ENCODE data around the gene UBE2C. TPM values are rescaled to one million over a fixed set of nuclear protein-coding genes. Genes with fewer than 3 reads are reported as not detected.
"Not testable (repeated sequence)": the region's sequence is repeated elsewhere in the genome, so short reads cannot be mapped to it uniquely, and the experiment has no call there.

Gene UBE2C
- total and polyA plus RNA-seq, 2 donors from 2014 or later = 2.0 to 2.4 TPM

DNA sequence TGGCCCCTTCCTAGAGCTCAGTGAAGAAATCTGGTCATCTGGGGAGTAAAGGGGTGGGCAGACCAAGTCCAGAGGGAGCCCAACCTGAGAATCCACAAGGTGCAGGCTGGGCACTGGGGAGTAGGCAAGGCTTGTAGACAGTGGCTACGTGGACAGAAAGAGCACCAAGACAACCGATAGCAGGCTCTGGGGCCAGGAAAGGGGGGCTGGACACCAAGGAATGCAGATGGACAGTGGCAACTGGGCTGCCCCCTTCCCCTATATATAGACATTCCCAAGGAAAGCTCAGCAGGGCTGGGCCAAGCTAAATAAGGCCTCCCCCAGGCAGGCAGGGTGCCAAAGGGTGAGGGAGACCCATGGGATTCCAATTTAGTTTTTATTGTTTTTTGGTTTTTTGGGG lies 16.1 kb downstream of the UBE2C start:
- intact Hi-C loops (cut with DNase I) = loop anchor here (10.0 kb wide), 1 partner anchor 136 kb away; no protein-coding TSS in a partner anchor
- DNase-seq (peak in 3 of 5 donors; percentile 53 to 65 (median 60)), FAIRE-seq (no peak)
- no peaks in the 10 kb centered on the region for H3K36me3 ChIP-seq (ENCODE audit: control insufficient read depth in 2 of 3, insufficient read depth in 3 of 3, low read length in 3 of 3)
- H3K9me3 ChIP-seq (ENCODE audit: control insufficient read depth in 2 of 3, insufficient read depth in 1 of 3, low read length in 3 of 3) = no peaks in the 10 kb centered on the region
- no peak overlapping the region for H3K4me3 ChIP-seq (ENCODE audit: low read length in 3 of 3)
- TF ChIP-seq, protein P1, sequence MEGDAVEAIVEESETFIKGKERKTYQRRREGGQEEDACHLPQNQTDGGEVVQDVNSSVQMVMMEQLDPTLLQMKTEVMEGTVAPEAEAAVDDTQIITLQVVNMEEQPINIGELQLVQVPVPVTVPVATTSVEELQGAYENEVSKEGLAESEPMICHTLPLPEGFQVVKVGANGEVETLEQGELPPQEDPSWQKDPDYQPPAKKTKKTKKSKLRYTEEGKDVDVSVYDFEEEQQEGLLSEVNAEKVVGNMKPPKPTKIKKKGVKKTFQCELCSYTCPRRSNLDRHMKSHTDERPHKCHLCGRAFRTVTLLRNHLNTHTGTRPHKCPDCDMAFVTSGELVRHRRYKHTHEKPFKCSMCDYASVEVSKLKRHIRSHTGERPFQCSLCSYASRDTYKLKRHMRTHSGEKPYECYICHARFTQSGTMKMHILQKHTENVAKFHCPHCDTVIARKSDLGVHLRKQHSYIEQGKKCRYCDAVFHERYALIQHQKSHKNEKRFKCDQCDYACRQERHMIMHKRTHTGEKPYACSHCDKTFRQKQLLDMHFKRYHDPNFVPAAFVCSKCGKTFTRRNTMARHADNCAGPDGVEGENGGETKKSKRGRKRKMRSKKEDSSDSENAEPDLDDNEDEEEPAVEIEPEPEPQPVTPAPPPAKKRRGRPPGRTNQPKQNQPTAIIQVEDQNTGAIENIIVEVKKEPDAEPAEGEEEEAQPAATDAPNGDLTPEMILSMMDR (IDR thresholded peaks at IDR 0.05; ENCODE audit: borderline replicate concordance, extremely low read depth, insufficient read depth) = no peak
- H3K9ac ChIP-seq (ENCODE audit: low read length in 3 of 3) = no peak overlapping the region
- peaks cover 0 to 12% (median 4%) of the 10 kb centered on the region in 3 donors for H3K4me1 ChIP-seq (ENCODE audit: control insufficient read depth in 2 of 3, insufficient read depth in 2 of 3, low read depth in 1 of 3, low read length in 3 of 3)
- peaks cover 4% of the 10 kb centered on the region for H3K27me3 ChIP-seq (ENCODE audit: control insufficient read depth, insufficient read depth, low read length)
- H3K27ac ChIP-seq (ENCODE audit: low read depth in 2 of 2, low read length in 2 of 2) = no peak overlapping the region

DNA sequence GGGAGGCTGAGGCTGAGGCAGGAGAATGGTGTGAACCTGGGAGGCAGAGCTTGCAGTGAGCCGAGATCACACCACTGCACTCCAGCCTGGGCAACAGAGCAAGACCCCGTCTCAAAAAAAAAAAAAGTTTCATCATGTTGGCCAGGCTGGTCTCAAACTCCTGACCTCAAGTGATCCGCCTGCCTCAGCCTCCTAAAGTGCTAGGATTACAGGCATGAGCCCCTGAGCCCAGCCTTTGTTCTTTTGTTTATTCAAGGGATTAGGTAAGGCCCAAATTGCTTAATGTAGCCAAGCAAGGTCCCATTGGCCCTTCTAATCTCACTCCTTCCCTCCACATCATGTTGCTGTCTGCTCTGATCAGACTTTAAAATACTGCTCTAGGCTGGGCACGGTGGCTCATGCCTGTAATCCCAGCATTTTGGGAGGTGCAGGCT lies 17.2 kb downstream of the UBE2C start:
- not testable (repeated sequence) for H3K9me3 ChIP-seq (ENCODE audit: control insufficient read depth in 2 of 3, insufficient read depth in 1 of 3, low read length in 3 of 3); H3K4me3 ChIP-seq (ENCODE audit: low read length in 3 of 3); FAIRE-seq; H3K36me3 ChIP-seq (ENCODE audit: control insufficient read depth in 2 of 3, insufficient read depth in 3 of 3, low read length in 3 of 3); H3K27me3 ChIP-seq (ENCODE audit: control insufficient read depth, insufficient read depth, low read length); H3K27ac ChIP-seq (ENCODE audit: low read depth in 2 of 2, low read length in 2 of 2); H3K9ac ChIP-seq (ENCODE audit: low read length in 3 of 3); DNase-seq; H3K4me1 ChIP-seq (ENCODE audit: control insufficient read depth in 2 of 3, insufficient read depth in 2 of 3, low read depth in 1 of 3, low read length in 3 of 3)
- intact Hi-C loops (cut with DNase I) = loop anchor here (10.0 kb wide), 1 partner anchor 135 kb away; no protein-coding TSS in a partner anchor

DNA sequence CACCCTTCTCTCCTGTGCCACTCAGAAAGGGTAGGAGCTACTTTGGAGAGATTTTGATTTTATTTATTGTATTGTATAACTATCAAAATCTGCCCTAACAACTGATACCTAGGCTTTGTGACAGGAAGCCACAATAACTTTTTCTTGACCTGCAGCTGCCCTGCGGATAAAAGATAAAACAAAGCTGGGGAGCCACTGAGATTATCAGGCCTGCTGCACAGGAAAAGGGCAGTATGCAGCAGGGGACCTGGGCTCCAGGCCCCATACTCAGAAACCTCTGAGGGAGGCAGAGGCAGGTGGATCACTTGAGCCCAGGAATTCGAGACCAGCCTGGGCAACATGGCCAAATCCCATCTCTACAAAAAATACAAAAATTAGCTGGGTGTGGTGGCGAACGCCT lies 20.2 kb downstream of the UBE2C start:
- DNase-seq (peak in 1 of 5 donors; percentile 17), FAIRE-seq (no peak)
- no peaks in the 10 kb centered on the region for H3K9me3 ChIP-seq (ENCODE audit: control insufficient read depth in 2 of 3, insufficient read depth in 1 of 3, low read length in 3 of 3)
- peaks cover 0 to 8% (median 0%) of the 10 kb centered on the region in 3 donors for H3K36me3 ChIP-seq (ENCODE audit: control insufficient read depth in 2 of 3, insufficient read depth in 3 of 3, low read length in 3 of 3)
- TF ChIP-seq, protein P1 (IDR thresholded peaks at IDR 0.05; ENCODE audit: borderline replicate concordance, extremely low read depth, insufficient read depth) = no peak
- no peak overlapping the region for H3K4me3 ChIP-seq (ENCODE audit: low read length in 3 of 3)
- H3K4me1 ChIP-seq (ENCODE audit: control insufficient read depth in 2 of 3, insufficient read depth in 2 of 3, low read depth in 1 of 3, low read length in 3 of 3) = peaks cover 4 to 16% (median 5%) of the 10 kb centered on the region in 3 donors
- peak overlapping the region; percentile 75 to 95 for H3K27ac ChIP-seq (ENCODE audit: low read depth in 2 of 2, low read length in 2 of 2)
- H3K9ac ChIP-seq (ENCODE audit: low read length in 3 of 3) = no peak overlapping the region
- H3K27me3 ChIP-seq (ENCODE audit: control insufficient read depth, insufficient read depth, low read length) = no peaks in the 10 kb centered on the region
- intact Hi-C loops (cut with DNase I) = no loop called here

DNA sequence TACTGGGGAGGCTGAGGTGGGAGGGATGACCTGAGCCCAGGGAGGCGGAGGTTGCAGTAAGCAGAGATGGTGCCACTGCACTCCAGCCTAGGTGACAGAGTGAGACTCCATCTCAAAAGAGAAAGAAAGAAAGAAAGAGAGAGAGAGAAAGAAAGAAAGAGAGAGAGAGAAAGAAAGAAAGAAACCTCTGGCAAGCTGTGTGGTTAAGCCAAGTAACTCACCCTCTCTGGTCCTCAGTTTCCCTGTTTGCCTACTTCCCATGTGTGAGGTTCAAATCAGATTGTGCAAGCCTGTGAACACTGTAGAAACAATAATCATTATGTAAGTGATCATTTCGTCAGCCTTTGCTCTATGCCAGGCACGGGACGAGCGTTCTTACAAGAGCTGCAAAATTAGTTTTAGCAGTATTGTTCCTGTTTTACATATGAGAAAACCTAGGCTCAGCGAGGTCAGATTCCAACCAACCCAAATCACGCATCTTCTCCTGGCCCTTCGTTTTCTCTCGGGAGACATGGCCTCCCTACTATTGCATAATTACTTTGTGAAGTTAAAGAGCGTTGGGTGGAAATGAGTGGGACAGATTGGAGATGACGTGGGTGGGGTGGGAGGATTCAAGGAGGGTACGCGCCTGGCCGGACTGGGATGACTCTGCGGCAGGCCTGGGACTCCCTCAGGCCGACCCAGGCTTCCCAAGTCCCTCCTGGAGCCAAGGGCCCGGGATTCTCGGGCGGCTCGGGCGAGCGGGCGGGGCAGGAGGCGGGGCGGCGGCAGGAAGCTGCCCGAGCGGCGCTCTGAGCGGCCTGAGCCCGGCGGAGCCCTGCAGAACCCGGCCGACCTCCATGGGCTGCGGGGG lies 20.8 kb downstream of the UBE2C start, which contains the start of gene SNX21:
TSS of gene SNX21 (plus strand) at position 770 of the 853 bp plus-strand sequence. CDS start 121 bp downstream, outside the sequence.
- TF ChIP-seq, protein P1 (IDR thresholded peaks at IDR 0.05; ENCODE audit: borderline replicate concordance, extremely low read depth, insufficient read depth) = no peak
- intact Hi-C loops (cut with DNase I) = no loop called here
- peaks cover 4 to 16% (median 5%) of the 10 kb centered on the region in 3 donors for H3K4me1 ChIP-seq (ENCODE audit: control insufficient read depth in 2 of 3, insufficient read depth in 2 of 3, low read depth in 1 of 3, low read length in 3 of 3)
- H3K27me3 ChIP-seq (ENCODE audit: control insufficient read depth, insufficient read depth, low read length) = no peaks in the 10 kb centered on the region
- peaks cover 0 to 8% (median 0%) of the 10 kb centered on the region in 3 donors for H3K36me3 ChIP-seq (ENCODE audit: control insufficient read depth in 2 of 3, insufficient read depth in 3 of 3, low read length in 3 of 3)
- no peaks in the 10 kb centered on the region for H3K9me3 ChIP-seq (ENCODE audit: control insufficient read depth in 2 of 3, insufficient read depth in 1 of 3, low read length in 3 of 3)
- H3K27ac ChIP-seq (ENCODE audit: low read depth in 2 of 2, low read length in 2 of 2) = peak within 1 kb of the TSS; percentile 75 to 95
- peak; percentile 86 to 96 (median 90) for DNase-seq
- H3K9ac ChIP-seq (ENCODE audit: low read length in 3 of 3) = peak within 1 kb of the TSS; percentile 39 to 80 (median 44)
- H3K4me3 ChIP-seq (ENCODE audit: low read length in 3 of 3) = peak within 1 kb of the TSS; percentile 60 to 73 (median 64)
- FAIRE-seq = no peak
